HFF-Myc (cell line): ENCODE data around the gene ZFHX3.

Source experiments
- DNase-seq: peaks from one replicate; pipeline ENCODE4 v3.0.0-alpha.2; 2011; ENCODE audit warnings: low read depth; ENCODE audit errors: extremely low read depth
- H3K4me3 ChIP-seq: replicated peaks from 2 replicates; pipeline ENCODE4 v1.5.1; 2011; ENCODE audit warnings: low read depth, mild to moderate bottlenecking, control low read depth, low read length
- CTCF ChIP-seq: IDR thresholded peaks from 2 replicates; pipeline ENCODE4 v1.5.1; 2012; ENCODE audit warnings: mild to moderate bottlenecking, low read depth, low read length, control low read depth; ENCODE audit errors: missing control alignments

ZFHX3 gene

DNA sequence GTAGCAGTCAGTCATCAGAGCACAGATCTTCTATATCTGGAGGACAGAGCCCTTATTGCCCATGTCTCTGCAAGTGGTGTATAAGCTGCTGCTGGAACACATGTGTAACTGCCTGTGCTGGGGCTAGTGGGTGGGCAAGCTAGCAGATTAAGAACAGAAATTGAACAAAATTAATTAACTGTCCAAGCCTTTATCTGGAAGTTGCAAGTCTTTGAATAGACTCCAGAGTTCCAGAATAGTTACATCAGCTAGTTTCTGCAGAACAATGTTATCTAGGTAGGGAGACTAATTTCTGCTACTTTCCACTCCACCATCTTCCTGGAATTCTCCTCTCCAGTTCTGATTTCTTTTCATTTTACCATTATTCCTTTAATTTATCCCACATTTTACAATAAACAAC, 287.3 kb downstream of the ZFHX3 start:
- DNase-seq: no peak

DNA sequence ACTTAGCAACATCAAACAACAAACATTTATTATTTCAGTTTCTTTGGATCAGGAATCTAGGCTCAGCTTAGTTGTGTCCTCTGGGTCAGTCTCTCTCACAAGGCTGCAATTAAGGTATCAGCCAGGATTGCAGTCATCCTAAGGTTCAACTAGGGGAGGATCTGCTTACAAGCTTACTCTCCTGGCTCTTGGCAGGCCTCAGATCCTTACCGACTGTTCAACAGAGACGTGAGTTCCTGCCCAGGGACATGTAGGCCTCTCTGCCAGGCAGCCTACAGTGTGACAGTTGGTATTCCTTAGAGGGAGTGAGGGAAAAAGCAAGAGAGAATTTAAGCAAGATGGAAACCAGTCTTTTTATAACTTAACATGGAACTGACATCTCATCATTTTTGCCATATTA, 294.0 kb downstream of the ZFHX3 start:
- no peak for TF ChIP-seq CTCF
- H3K4me3 ChIP-seq: no peak overlapping the region
- no peak for DNase-seq

More for the DNA sequence above, 287.3 kb downstream of the ZFHX3 start:
- TF ChIP-seq CTCF: no peak
- H3K4me3 ChIP-seq: no peak overlapping the region

DNA sequence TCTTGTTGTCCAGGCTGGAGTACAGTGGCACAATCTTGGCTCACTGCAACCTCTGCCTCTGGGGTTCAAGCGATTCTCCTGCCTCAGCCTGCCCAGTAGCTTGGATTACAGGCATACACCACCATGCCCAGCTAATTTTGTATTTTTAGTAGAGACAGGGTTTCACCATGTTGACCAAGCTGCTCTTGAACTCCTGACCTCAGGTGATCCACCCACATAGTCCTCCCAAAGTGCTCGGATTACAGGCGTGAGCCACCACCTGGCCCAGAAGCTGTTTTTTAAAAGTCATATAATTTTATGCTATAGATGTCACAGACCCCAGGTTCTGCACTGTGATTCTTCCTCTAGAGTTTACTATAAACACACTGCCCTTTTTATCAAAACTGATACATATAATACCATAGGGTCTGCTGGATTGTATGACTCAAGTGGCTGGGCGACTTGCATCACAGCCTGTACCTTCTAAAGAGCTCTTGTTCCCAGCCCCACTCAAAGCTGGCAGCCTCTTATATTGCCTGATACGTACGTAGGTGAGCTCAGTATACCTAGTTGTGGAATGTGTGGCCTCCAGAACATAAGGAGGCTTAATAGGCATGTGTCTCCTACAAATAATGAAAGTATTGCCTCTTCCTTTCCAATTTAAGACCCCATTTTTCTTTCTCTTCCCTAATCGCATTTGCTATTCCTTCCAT, 295.8 kb downstream of the ZFHX3 start:
- DNase-seq: no peak
- H3K4me3 ChIP-seq: no peak overlapping the region
- no peak for TF ChIP-seq CTCF

GRCh38 chr16:72751076-72751475, 296.9 kb downstream of the ZFHX3 start:
- TF ChIP-seq CTCF: no peak
- no peak overlapping the region for H3K4me3 ChIP-seq
- DNase-seq: no peak

GRCh38 chr16:72749091-72749490, 298.8 kb downstream of the ZFHX3 start:
- no peak for DNase-seq
- TF ChIP-seq CTCF: no peak
- H3K4me3 ChIP-seq: no peak overlapping the region

- no peak for TF ChIP-seq CTCF
Observed at GRCh38 chr16:72744076-72744793, 303.7 kb downstream of the ZFHX3 start.

More at GRCh38 chr16:72744076-72744793, 303.7 kb downstream of the ZFHX3 start:
- no peak overlapping the region for H3K4me3 ChIP-seq
- no peak for DNase-seq
